GM18499 (cell line): ENCODE measurements around the gene ATXN7L1.

Source experiments
- ATAC-seq: cut with Tn5 transposase; IDR thresholded peaks from one replicate; pipeline ENCODE4 v1.9.1; 2021; ENCODE audit warnings: moderate number of reproducible peaks; ENCODE audit not compliant: insufficient read depth, unreplicated experiment

Gene ATXN7L1

GRCh38 chr7:105567821-105568220, 308.6 kb downstream of the ATXN7L1 start:
- no peak for ATAC-seq

DNA sequence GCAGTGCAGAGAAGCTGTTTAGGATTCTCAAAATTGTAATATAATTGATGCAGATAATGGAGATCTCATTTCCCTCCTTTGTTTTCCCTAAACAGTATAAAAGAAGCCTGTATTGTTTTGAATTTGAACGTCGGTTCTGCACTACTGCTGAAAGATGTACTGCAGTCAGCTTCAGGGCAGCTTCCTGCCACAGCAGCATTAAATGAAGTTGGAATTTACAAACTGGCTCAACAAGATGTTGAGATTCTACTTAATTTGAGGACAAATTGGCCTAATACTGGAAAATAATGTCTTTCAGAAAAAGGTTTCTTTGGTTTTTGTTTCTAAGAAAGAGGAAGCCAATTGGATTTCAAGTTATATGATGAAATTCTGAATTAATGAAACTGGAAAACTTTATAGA, 309.4 kb downstream of the ATXN7L1 start:
- no peak for ATAC-seq

GRCh38 chr7:105565190-105565589, 311.2 kb downstream of the ATXN7L1 start:
- ATAC-seq: no peak

GRCh38 chr7:105559926-105560325, 316.5 kb downstream of the ATXN7L1 start:
- ATAC-seq: no peak
